HL-60 (cell line): ENCODE results near the gene EIF4G3.

Experiments
- DNase-seq, 2 experiments: peaks; one replicate each; pipeline ENCODE4 v3.0.0-alpha.2; 2010 to 2020; ENCODE audit warnings: low read depth in 1 of 2, low spot score in 1 of 2
- H3K27ac ChIP-seq: fragments of 250-450 bp; sonication (Bioruptor Pico); replicated peaks from 2 replicates; pipeline ENCODE4 v1.5.1; 2020; ENCODE audit warnings: mild to moderate bottlenecking, moderate library complexity
- H3K27me3 ChIP-seq: fragments of 250-450 bp; sonication (Bioruptor Pico); 2 replicates; pipeline ENCODE4 v1.5.1; 2021; ENCODE audit warnings: mild to moderate bottlenecking, moderate library complexity; ENCODE audit not compliant: insufficient read depth, poor library complexity, severe bottlenecking
- H3K4me3 ChIP-seq: replicated peaks from 2 replicates; pipeline ENCODE4 v1.5.1; 2011; ENCODE audit warnings: mild to moderate bottlenecking, control low read depth, low read length; ENCODE audit not compliant: insufficient read depth
- GABPA ChIP-seq: IDR thresholded peaks from 2 replicates; pipeline ENCODE4 v1.6.1; 2012; ENCODE audit warnings: low read depth
- POLR2AphosphoS5 ChIP-seq: IDR thresholded peaks from 2 replicates; pipeline ENCODE4 v1.6.1; 2012; ENCODE audit warnings: low read depth
- REST ChIP-seq: IDR thresholded peaks from 2 replicates; pipeline ENCODE4 v1.6.1; 2012; ENCODE audit warnings: low read depth; ENCODE audit not compliant: insufficient replicate concordance
- SPI1 ChIP-seq: IDR thresholded peaks from 2 replicates; pipeline ENCODE4 v1.6.1; 2012; ENCODE audit warnings: low read depth, mild to moderate bottlenecking, borderline replicate concordance
- TF ChIP-seq, protein P1 (sequence below): IDR thresholded peaks from one replicate; pipeline ENCODE4 v1.5.1; 2011; ENCODE audit warnings: low read length, control low read depth, inconsistent platforms; ENCODE audit not compliant: insufficient read depth

The EIF4G3 gene

GRCh38 chr1:20997602-20998224 is 179.0 kb downstream of the EIF4G3 start:
- Histone ChIP-seq H3K4me3 (no peak overlapping the region), H3K27ac (no peak overlapping the region; the same call in 1 of the 2 replicates), H3K27me3 (no peaks in the 10 kb centered on the region)
- no peak for DNase-seq
- TF ChIP-seq, protein P1, sequence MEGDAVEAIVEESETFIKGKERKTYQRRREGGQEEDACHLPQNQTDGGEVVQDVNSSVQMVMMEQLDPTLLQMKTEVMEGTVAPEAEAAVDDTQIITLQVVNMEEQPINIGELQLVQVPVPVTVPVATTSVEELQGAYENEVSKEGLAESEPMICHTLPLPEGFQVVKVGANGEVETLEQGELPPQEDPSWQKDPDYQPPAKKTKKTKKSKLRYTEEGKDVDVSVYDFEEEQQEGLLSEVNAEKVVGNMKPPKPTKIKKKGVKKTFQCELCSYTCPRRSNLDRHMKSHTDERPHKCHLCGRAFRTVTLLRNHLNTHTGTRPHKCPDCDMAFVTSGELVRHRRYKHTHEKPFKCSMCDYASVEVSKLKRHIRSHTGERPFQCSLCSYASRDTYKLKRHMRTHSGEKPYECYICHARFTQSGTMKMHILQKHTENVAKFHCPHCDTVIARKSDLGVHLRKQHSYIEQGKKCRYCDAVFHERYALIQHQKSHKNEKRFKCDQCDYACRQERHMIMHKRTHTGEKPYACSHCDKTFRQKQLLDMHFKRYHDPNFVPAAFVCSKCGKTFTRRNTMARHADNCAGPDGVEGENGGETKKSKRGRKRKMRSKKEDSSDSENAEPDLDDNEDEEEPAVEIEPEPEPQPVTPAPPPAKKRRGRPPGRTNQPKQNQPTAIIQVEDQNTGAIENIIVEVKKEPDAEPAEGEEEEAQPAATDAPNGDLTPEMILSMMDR = no peak
- TF ChIP-seq POLR2AphosphoS5 (no peak), SPI1 (no peak), REST (no peak), GABPA (no peak)

DNA sequence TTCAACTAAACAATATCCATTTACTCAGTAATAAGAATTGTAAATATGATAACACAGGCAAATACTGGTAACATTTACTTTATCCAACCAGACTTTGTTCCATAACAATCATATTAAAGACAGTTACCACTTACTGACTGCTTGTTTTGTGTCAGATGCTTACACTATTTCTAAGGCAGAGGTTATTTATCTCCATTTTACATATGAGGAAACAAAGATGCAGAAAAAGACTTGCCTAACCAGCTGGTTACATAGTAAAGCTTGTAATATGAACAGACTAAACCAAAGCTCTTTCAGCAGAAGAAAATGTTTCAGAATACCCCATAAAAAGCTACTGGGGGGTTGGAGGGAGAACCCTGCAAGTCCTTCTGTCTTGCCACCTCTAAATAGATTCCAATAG is 180.1 kb downstream of the EIF4G3 start:
- Histone ChIP-seq H3K4me3 (no peak overlapping the region), H3K27ac (no peak overlapping the region), H3K27me3 (no peaks in the 10 kb centered on the region)
- DNase-seq = no peak
- no peak for TF ChIP-seq GABPA
- no peak for TF ChIP-seq SPI1
- TF ChIP-seq, protein P1 = no peak
- no peak for TF ChIP-seq REST
- TF ChIP-seq POLR2AphosphoS5 = no peak

GRCh38 chr1:20993716-20994575 is 182.8 kb downstream of the EIF4G3 start:
- Histone ChIP-seq H3K27me3 (no peaks in the 10 kb centered on the region), H3K4me3 (no peak overlapping the region), H3K27ac (no peak overlapping the region)
- TF ChIP-seq, protein P1 = no peak
- no peak for TF ChIP-seq GABPA
- TF ChIP-seq POLR2AphosphoS5 = no peak
- no peak for TF ChIP-seq REST
- no peak for TF ChIP-seq SPI1
- no peak for DNase-seq
